GM12878 (cell line): ENCODE data around the gene IL19. TPM values are rescaled to one million over a fixed set of nuclear protein-coding genes. Genes with fewer than 3 reads are reported as not detected.

Source experiments
- ATAC-seq: fragments of 200-7000 bp; cut with Tn5 transposase; 3 replicates; pipeline ENCODE4 v1.9.1; 2020; ENCODE audit warnings: mild to moderate bottlenecking, moderate library complexity
- BruUV-seq: library from RNA; stranded (reverse); fragments of 400-500 nt; replicated peaks from 2 replicates; lab custom pipeline; 2021; lab: Mats Ljungman, UMichigan
- CTCF ChIA-PET: fragments of 300-600 bp; sonication (Branson Sonifier 250); formaldehyde crosslinking; extraction: SDS; loops from one replicate; lab custom pipeline; 2021; ENCODE audit warnings: inconsistent platforms; lab: Yijun Ruan, JAX
- POLR2A ChIA-PET: fragments of 350-600 bp; formaldehyde crosslinking; extraction: SDS; loops from one replicate; lab custom pipeline; 2021; ENCODE audit warnings: inconsistent platforms; lab: Charles Lee
- RAD21 ChIA-PET: fragments of 300-600 bp; sonication (Branson Sonifier 250); formaldehyde crosslinking; loops from one replicate; lab custom pipeline; 2023; ENCODE audit warnings: antibody characterized with exemption; ENCODE audit not compliant: unreplicated experiment; lab: Charles Lee
- SMC1A ChIA-PET: fragments of 300-600 bp; sonication (Branson Sonifier 250); formaldehyde crosslinking; loops from one replicate; lab custom pipeline; 2023; ENCODE audit not compliant: unreplicated experiment, uncharacterized antibody; lab: Charles Lee
- DNase-seq: peaks from one replicate; pipeline ENCODE4 v3.0.0-alpha.2; 2011; ENCODE audit warnings: low read depth, low spot score
- FAIRE-seq: peaks from 3 replicates; lab custom pipeline; 2011; peaks lifted over from hg19 to GRCh38; lab: Jason Lieb, UNC
- H2AFZ ChIP-seq: 2 replicates; pipeline ENCODE4 v1.6.0; 2011; ENCODE audit warnings: low read depth, low read length, control low read depth; ENCODE audit not compliant: control insufficient read depth
- H3K27ac ChIP-seq: 2 replicates; pipeline ENCODE4 v1.5.1; 2011; ENCODE audit warnings: control low read depth; ENCODE audit not compliant: control insufficient read depth, insufficient read depth
- H3K27me3 ChIP-seq, 2 experiments: replicated peaks in 1 of 2; 2 replicates each; pipeline versions ENCODE4 v1.6.0 to v1.6.1; 2011; ENCODE audit warnings: low read length in 1 of 2; ENCODE audit not compliant: control insufficient read depth in 2 of 2, insufficient read depth in 2 of 2
- H3K36me3 ChIP-seq, 2 experiments: 2 replicates each; pipeline ENCODE4 v1.5.1; 2011; ENCODE audit warnings: low read length in 1 of 2; ENCODE audit not compliant: control insufficient read depth in 2 of 2, insufficient read depth in 2 of 2
- H3K4me1 ChIP-seq: 2 replicates; pipeline ENCODE4 v1.6.1; 2011; ENCODE audit warnings: mild to moderate bottlenecking, low read length, moderate library complexity, mixed read lengths; ENCODE audit not compliant: control insufficient read depth, insufficient read depth
- H3K4me2 ChIP-seq: 2 replicates; pipeline ENCODE4 v1.6.0; 2011; ENCODE audit warnings: control low read depth; ENCODE audit not compliant: control insufficient read depth, insufficient read depth
- H3K4me3 ChIP-seq: fragments of 200-600 bp; sonication (generic); 2 replicates; pipeline ENCODE4 v1.5.1; 2016
- H3K79me2 ChIP-seq: 2 replicates; pipeline ENCODE4 v1.6.0; 2011; ENCODE audit warnings: low read length; ENCODE audit not compliant: control insufficient read depth, insufficient read depth
- H3K9ac ChIP-seq: 2 replicates; pipeline ENCODE4 v1.8.0; 2011; ENCODE audit warnings: low read length, control low read depth, mixed read lengths; ENCODE audit not compliant: control insufficient read depth, insufficient read depth
- H3K9me3 ChIP-seq: replicated peaks from 3 replicates; pipeline ENCODE4 v1.5.1; 2011; ENCODE audit warnings: mild to moderate bottlenecking, low read length; ENCODE audit not compliant: control insufficient read depth, insufficient read depth
- H4K20me1 ChIP-seq: 2 replicates; pipeline ENCODE4 v1.6.0; 2011; ENCODE audit not compliant: control insufficient read depth, insufficient read depth
- ASH2L ChIP-seq: fragments of 300-600, 200-600 bp; sonication (generic); IDR thresholded peaks from 2 replicates; pipeline ENCODE4 v1.6.1; 2017; ENCODE audit warnings: low read depth, mild to moderate bottlenecking, borderline replicate concordance
- BHLHE40 ChIP-seq, 2 experiments: fragments of 450-650 bp in 1 of 2; IDR thresholded peaks; 2 replicates each; pipeline ENCODE4 v1.6.1; 2011 to 2017; ENCODE audit warnings: low read depth in 2 of 2, borderline replicate concordance in 1 of 2, improper control_type of control experiment in 1 of 2, low read length in 1 of 2, mild to moderate bottlenecking in 1 of 2
- BMI1 ChIP-seq: fragments of 450-650 bp; IDR thresholded peaks from 2 replicates; pipeline ENCODE4 v1.6.1; 2016; ENCODE audit warnings: mild to moderate bottlenecking, moderate library complexity, borderline replicate concordance
- E4F1 ChIP-seq: fragments of 450-650 bp; IDR thresholded peaks from 2 replicates; pipeline ENCODE4 v1.6.1; 2018; ENCODE audit warnings: borderline replicate concordance, mild to moderate bottlenecking; ENCODE audit not compliant: partially characterized antibody
- EP300 ChIP-seq, 2 experiments: fragments of 150-350 bp in 1 of 2; IDR thresholded peaks; 2 replicates each; pipeline ENCODE4 v1.6.1; 2011 to 2012; ENCODE audit warnings: low read depth in 2 of 2, low read length in 2 of 2, borderline replicate concordance in 1 of 2, improper control_type of control experiment in 1 of 2, inconsistent platforms in 1 of 2; ENCODE audit not compliant: control insufficient read depth in 1 of 2
- MLLT1 ChIP-seq: fragments of 450-650 bp; IDR thresholded peaks from 2 replicates; pipeline ENCODE4 v1.6.1; 2016; ENCODE audit warnings: mild to moderate bottlenecking
- REST ChIP-seq: IDR thresholded peaks from 2 replicates; pipeline ENCODE4 v1.6.1; 2012; ENCODE audit warnings: mild to moderate bottlenecking, low read depth, low read length
- SPI1 ChIP-seq: IDR thresholded peaks from 2 replicates; pipeline ENCODE4 v1.6.1; 2011; ENCODE audit warnings: low read depth, mild to moderate bottlenecking, low read length, moderate library complexity, borderline replicate concordance; ENCODE audit not compliant: insufficient read depth
- STAT3 ChIP-seq: IDR thresholded peaks from 2 replicates; pipeline ENCODE4 v1.6.1; 2011; ENCODE audit warnings: low read depth, low read length, improper control_type of control experiment
- TCF12 ChIP-seq: IDR thresholded peaks from 2 replicates; pipeline ENCODE4 v1.6.1; 2011; ENCODE audit warnings: low read depth, mild to moderate bottlenecking, low read length
- YBX1 ChIP-seq: fragments of 450-650 bp; IDR thresholded peaks from 2 replicates; pipeline ENCODE4 v1.6.1; 2016; ENCODE audit warnings: antibody characterized with exemption
- ZNF217 ChIP-seq: fragments of 450-650 bp; IDR thresholded peaks from 2 replicates; pipeline ENCODE4 v1.6.1; 2017; ENCODE audit warnings: antibody characterized with exemption, mild to moderate bottlenecking
- ZSCAN29 ChIP-seq: fragments of 450-650 bp; IDR thresholded peaks from 2 replicates; pipeline ENCODE4 v1.6.1; 2017; ENCODE audit warnings: mild to moderate bottlenecking, moderate library complexity
- WGBS: methylation state at CpG from one replicate; pipeline ENCODE4 v1.1.6; 2016; ENCODE audit warnings: low lambda C conversion rate; ENCODE audit not compliant: insufficient replicate concordance, insufficient coverage; ENCODE audit errors: missing lambda C conversion rate; 5-methylcytosine and 5-hydroxymethylcytosine counted together
- in situ Hi-C: fragments of 300-500 bp; cut with MboI; formaldehyde crosslinking; loops from 9 replicates; pipeline ENCODE4 v1.14.3; 2018; ENCODE audit warnings: mixed read lengths
- intact Hi-C: fragments of 100-400 bp; cut with micrococcal nuclease; formaldehyde crosslinking; loops from one replicate; pipeline ENCODE4 v1.14.2; 2022; ENCODE audit not compliant: unreplicated experiment
- polyA plus RNA-seq, 11 experiments: library from polyadenylated mRNA; depleted of rRNA in 4 of 11; unstranded in 6 of 11; stranded (reverse) in 5 of 11; fragments of >200 nt; fragmentation: Nextera tagmentation in 4 of 11; fragmentation: Illumina TruSeq in 1 of 11; extraction: Ambion mirVana in 4 of 11; extraction: Trizol in 1 of 11; gene quantifications; 1 replicate in 1 of 11; 2 replicates in 10 of 11; pipeline versions ENCODE4 v1.2.1 to v1.2.3, GENCODE V29; 2011 to 2016; ENCODE audit warnings: inconsistent platforms in 2 of 11, missing spikeins in 2 of 11, low read depth in 1 of 11
- total RNA-seq, 4 experiments: library from RNA; depleted of rRNA in 3 of 4; stranded (reverse); fragments of >200 nt in 3 of 4; fragmentation: Illumina TruSeq in 1 of 4; extraction: Trizol in 1 of 4; gene quantifications; 2 replicates each; pipeline versions ENCODE4 v1.2.1 to v1.2.3, GENCODE V29; 2013 to 2021

IL19 gene
- total and polyA plus RNA-seq, 10 of the 15 experiments (the other 5 are each of a cell fraction or from before 2014, with no cell fraction given), result 0.10 to 0.73 (median 0.28) TPM; not detected in 6

- DNase-seq (no peak), FAIRE-seq (no peak), ATAC-seq (no peak)
- no peak overlapping the region for H3K4me3 ChIP-seq
- H3K9me3 ChIP-seq, result peaks cover 5% of the 10 kb centered on the region; the same call in 1 of the 3 replicates
- no peaks in the 10 kb centered on the region for H3K36me3 ChIP-seq
- H2AFZ ChIP-seq, result no peak overlapping the region
- intact Hi-C loops (no loop called here), in situ Hi-C loops (no loop called here)
- no peaks in the 10 kb centered on the region for H3K27me3 ChIP-seq
- no peak overlapping the region for H3K9ac ChIP-seq
- no peaks in the 10 kb centered on the region for H3K4me1 ChIP-seq
- CTCF ChIA-PET, result interaction anchor here (0.7 to 2.1 kb wide), 9 partner anchors 9 to 152 kb away, joined by 3 to 5 read pairs (median 4); no protein-coding TSS in a partner anchor
- no TSS peak for BruUV-seq
- POLR2A ChIA-PET, result no interaction called here
- no peaks in the 10 kb centered on the region for H3K79me2 ChIP-seq
- RAD21 ChIA-PET, result interaction anchor here (0.6 to 2.2 kb wide), 6 partner anchors 19 to 222 kb away, joined by 3 to 10 read pairs (median 3); no protein-coding TSS in a partner anchor
- no peaks in the 10 kb centered on the region for H4K20me1 ChIP-seq
- 95% methylated on average over 1 of the region's 1 CpG for WGBS
- TF ChIP-seq E4F1, result no peak
- TF ChIP-seq ZNF217, result no peak
- TF ChIP-seq REST, result no peak
- TF ChIP-seq ZSCAN29, result no peak
- no peak for TF ChIP-seq YBX1
- no peak for TF ChIP-seq MLLT1
- TF ChIP-seq BHLHE40 (IDR thresholded peaks at IDR 0.05; ENCODE audit: borderline replicate concordance in 1 of 2, low read depth in 2 of 2, low read length in 1 of 2), result no peak
- TF ChIP-seq EP300 (IDR thresholded peaks at IDR 0.05; ENCODE audit: borderline replicate concordance in 1 of 2, control insufficient read depth in 1 of 2, low read depth in 2 of 2, low read length in 2 of 2), result no peak
- no peak for TF ChIP-seq ASH2L
- TF ChIP-seq STAT3, result no peak
- no peak for TF ChIP-seq SPI1
- no peak for TF ChIP-seq BMI1
- no peak for TF ChIP-seq TCF12
- TF ChIP-seq, all 136 proteins: peak for 0
- SMC1A ChIA-PET, result interaction anchor here (0.7 to 5.1 kb wide), 7 partner anchors 10 to 101 kb away, joined by 3 to 33 read pairs (median 7); partner anchors contain the start of gene IL19
- Histone ChIP-seq H3K4me2 (no peak overlapping the region), H3K27ac (no peak overlapping the region)
These were observed 10.0 kb upstream of the IL19 start for GRCh38 chr1:206760590-206760989.
